Mesendoderm (in vitro differentiated cells): ENCODE data around the gene SMCO3.

Experiments used
- DNase-seq: peaks from one replicate; pipeline ENCODE4 v3.0.0; 2013
- H2AK5ac ChIP-seq: 2 replicates; pipeline ENCODE4 v1.6.1; 2013; ENCODE audit warnings: low read length, inconsistent platforms
- H2BK120ac ChIP-seq: 2 replicates; pipeline ENCODE4 v1.6.1; 2013; ENCODE audit warnings: low read depth, mild to moderate bottlenecking, low read length, moderate library complexity, mixed read lengths
- H2BK15ac ChIP-seq: replicated peaks from 2 replicates; pipeline ENCODE4 v1.6.1; 2013; ENCODE audit warnings: low read depth, mild to moderate bottlenecking, moderate library complexity
- H2BK5ac ChIP-seq: 2 replicates; pipeline ENCODE4 v1.6.1; 2013; ENCODE audit warnings: low read length, inconsistent platforms
- H3K18ac ChIP-seq: 2 replicates; pipeline ENCODE4 v1.6.1; 2013; ENCODE audit warnings: mild to moderate bottlenecking, low read length, mixed read lengths
- H3K23ac ChIP-seq: one replicate; pipeline ENCODE4 v1.6.1; 2013; ENCODE audit warnings: low read length
- H3K27ac ChIP-seq: 2 replicates; pipeline ENCODE4 v1.5.1; 2013; ENCODE audit warnings: low read depth, mild to moderate bottlenecking, inconsistent platforms, low read length, moderate library complexity
- H3K27me3 ChIP-seq: 2 replicates; pipeline ENCODE4 v1.6.1; 2013; ENCODE audit warnings: low read length, control low read depth, mild to moderate bottlenecking, inconsistent platforms; ENCODE audit not compliant: insufficient read depth, poor library complexity
- H3K36me3 ChIP-seq: 2 replicates; pipeline ENCODE4 v1.6.1; 2013; ENCODE audit warnings: low read length, inconsistent platforms; ENCODE audit not compliant: control insufficient read depth, insufficient read depth
- H3K4ac ChIP-seq: one replicate; pipeline ENCODE4 v1.6.1; 2013; ENCODE audit warnings: low read depth, mild to moderate bottlenecking, low read length, moderate library complexity
- H3K4me1 ChIP-seq: 2 replicates; pipeline ENCODE4 v1.6.1; 2013; ENCODE audit warnings: low read depth, low read length, inconsistent platforms; ENCODE audit not compliant: control insufficient read depth
- H3K4me2 ChIP-seq: 2 replicates; pipeline ENCODE4 v1.6.1; 2013; ENCODE audit warnings: low read length
- H3K4me3 ChIP-seq: 2 replicates; pipeline ENCODE4 v1.5.1; 2013; ENCODE audit warnings: mild to moderate bottlenecking, low read length
- H3K56ac ChIP-seq: one replicate; pipeline ENCODE4 v1.6.1; 2013; ENCODE audit warnings: low read length
- H3K79me1 ChIP-seq: 2 replicates; pipeline ENCODE4 v1.6.1; 2013; ENCODE audit warnings: low read length, inconsistent platforms
- H3K79me2 ChIP-seq: 2 replicates; pipeline ENCODE4 v1.6.1; 2013; ENCODE audit warnings: mild to moderate bottlenecking, low read length; ENCODE audit not compliant: control insufficient read depth, insufficient read depth
- H3K9ac ChIP-seq: 2 replicates; pipeline ENCODE4 v1.6.1; 2013; ENCODE audit warnings: low read length, inconsistent platforms
- H4K5ac ChIP-seq: one replicate; pipeline ENCODE4 v1.6.1; 2013; ENCODE audit warnings: low read length
- H4K8ac ChIP-seq: one replicate; pipeline ENCODE4 v1.6.1; 2013; ENCODE audit warnings: low read depth, mild to moderate bottlenecking, control low read depth, low read length, moderate library complexity
- WGBS: extraction: QIAGEN DNeasy Blood & Tissue Kit; methylation state at CpG from one replicate; pipeline ENCODE4 v1.1.7; 2013; ENCODE audit warnings: low lambda C conversion rate, missing lambda C conversion rate; ENCODE audit not compliant: insufficient coverage; ENCODE audit errors: extremely low coverage; 5-methylcytosine and 5-hydroxymethylcytosine counted together

SMCO3 gene

GRCh38 chr12:14826491-14826890, 12.5 kb upstream of the SMCO3 start:
- no peak overlapping the region for H3K18ac ChIP-seq

GRCh38 chr12:14825256-14825655, 11.3 kb upstream of the SMCO3 start:
- no peak overlapping the region for H2AK5ac ChIP-seq
- H3K56ac ChIP-seq, result no peak overlapping the region
- H3K79me1 ChIP-seq, result no peaks in the 10 kb centered on the region
- no peak overlapping the region for H3K27ac ChIP-seq
- H2BK15ac ChIP-seq, result no peak overlapping the region
- H3K79me2 ChIP-seq, result no peaks in the 10 kb centered on the region
- no peak overlapping the region for H4K8ac ChIP-seq
- H3K18ac ChIP-seq, result no peak overlapping the region
- no peaks in the 10 kb centered on the region for H3K36me3 ChIP-seq
- no peak for DNase-seq
- H3K9ac ChIP-seq, result no peak overlapping the region
- H3K23ac ChIP-seq, result no peak overlapping the region
- no peak overlapping the region for H2BK120ac ChIP-seq
- no peaks in the 10 kb centered on the region for H3K27me3 ChIP-seq
- H2BK5ac ChIP-seq, result no peak overlapping the region
- no peak overlapping the region for H3K4me3 ChIP-seq
- no peak overlapping the region for H4K5ac ChIP-seq
- no peak overlapping the region for H3K4me2 ChIP-seq
- no peaks in the 10 kb centered on the region for H3K4me1 ChIP-seq
- no peak overlapping the region for H3K4ac ChIP-seq

More at GRCh38 chr12:14826491-14826890, 12.5 kb upstream of the SMCO3 start:
- Histone ChIP-seq H3K56ac (no peak overlapping the region), H2AK5ac (no peak overlapping the region), H2BK120ac (no peak overlapping the region), H2BK5ac (no peak overlapping the region), H3K4me3 (no peak overlapping the region), H3K27ac (no peak overlapping the region), H4K8ac (no peak overlapping the region), H3K36me3 (no peaks in the 10 kb centered on the region), H3K4ac (no peak overlapping the region), H3K79me2 (no peaks in the 10 kb centered on the region), H3K4me2 (no peak overlapping the region), H3K27me3 (no peaks in the 10 kb centered on the region), H3K23ac (no peak overlapping the region), H2BK15ac (no peak overlapping the region), H4K5ac (no peak overlapping the region), H3K4me1 (no peaks in the 10 kb centered on the region), H3K9ac (no peak overlapping the region), H3K79me1 (no peaks in the 10 kb centered on the region)
- no peak for DNase-seq
- WGBS, result no CpG with 5 or more reads among the region's 5 CpGs

- no peak overlapping the region for H3K4me3 ChIP-seq
- no peaks in the 10 kb centered on the region for H3K27me3 ChIP-seq
- no peak overlapping the region for H3K18ac ChIP-seq
- no peak overlapping the region for H2AK5ac ChIP-seq
- no peak overlapping the region for H3K27ac ChIP-seq
- H2BK15ac ChIP-seq, result no peak overlapping the region
- no peak overlapping the region for H4K5ac ChIP-seq
- H3K79me1 ChIP-seq, result no peaks in the 10 kb centered on the region
- no peak overlapping the region for H3K23ac ChIP-seq
- H3K4me1 ChIP-seq, result no peaks in the 10 kb centered on the region
- H3K4ac ChIP-seq, result no peak overlapping the region
- no peak overlapping the region for H3K4me2 ChIP-seq
- H3K56ac ChIP-seq, result no peak overlapping the region
- H4K8ac ChIP-seq, result no peak overlapping the region
- no peaks in the 10 kb centered on the region for H3K79me2 ChIP-seq
- H3K36me3 ChIP-seq, result no peaks in the 10 kb centered on the region
- no peak overlapping the region for H2BK5ac ChIP-seq
- no peak for DNase-seq
- no peak overlapping the region for H2BK120ac ChIP-seq
- WGBS, result no CpG with 5 or more reads among the region's 1 CpG
- no peak overlapping the region for H3K9ac ChIP-seq
These were observed 10.1 kb upstream of the SMCO3 start for GRCh38 chr12:14824012-14824634.

DNA sequence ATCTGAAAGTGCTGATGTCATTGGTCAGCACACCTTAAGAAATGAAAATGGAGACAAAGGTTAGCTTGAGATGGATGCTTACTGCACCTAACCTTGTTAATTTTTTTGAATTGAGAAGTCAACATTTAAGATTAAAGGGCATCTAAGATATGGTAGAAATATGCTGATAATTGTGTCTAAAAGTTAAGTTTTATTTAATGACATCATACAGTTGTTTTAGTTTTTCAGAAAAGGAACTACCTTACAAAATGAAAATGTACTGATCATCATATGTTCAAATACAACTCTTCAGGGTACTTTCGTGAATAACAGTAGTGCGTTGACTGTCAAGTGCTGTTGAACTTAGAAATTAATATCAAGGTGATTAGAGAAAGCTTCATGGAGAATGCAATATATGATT, 2.5 kb downstream of the SMCO3 start:
- H3K4me1 ChIP-seq, result no peaks in the 10 kb centered on the region
- no peaks in the 10 kb centered on the region for H3K27me3 ChIP-seq
- no peak overlapping the region for H3K4ac ChIP-seq
- H3K27ac ChIP-seq, result no peak overlapping the region
- no peak overlapping the region for H2BK15ac ChIP-seq
- no peak overlapping the region for H2AK5ac ChIP-seq
- DNase-seq, result no peak
- no CpG with 5 or more reads among the region's 2 CpGs for WGBS
- no peak overlapping the region for H4K5ac ChIP-seq
- no peak overlapping the region for H3K56ac ChIP-seq
- H3K79me1 ChIP-seq, result no peaks in the 10 kb centered on the region
- no peak overlapping the region for H2BK5ac ChIP-seq
- no peak overlapping the region for H3K23ac ChIP-seq
- H3K36me3 ChIP-seq, result no peaks in the 10 kb centered on the region
- no peak overlapping the region for H4K8ac ChIP-seq
- no peak overlapping the region for H3K18ac ChIP-seq
- H2BK120ac ChIP-seq, result no peak overlapping the region
- H3K9ac ChIP-seq, result no peak overlapping the region
- no peak overlapping the region for H3K4me3 ChIP-seq
- H3K4me2 ChIP-seq, result no peak overlapping the region
- H3K79me2 ChIP-seq, result no peaks in the 10 kb centered on the region

- Histone ChIP-seq H4K8ac (no peak overlapping the region), H3K27me3 (no peaks in the 10 kb centered on the region), H2BK5ac (no peak overlapping the region), H3K56ac (no peak overlapping the region), H3K23ac (no peak overlapping the region), H3K4me3 (no peak overlapping the region), H2BK120ac (no peak overlapping the region), H3K18ac (no peak overlapping the region), H3K79me1 (no peaks in the 10 kb centered on the region), H2AK5ac (no peak overlapping the region), H3K79me2 (no peaks in the 10 kb centered on the region), H4K5ac (no peak overlapping the region), H2BK15ac (no peak overlapping the region), H3K9ac (no peak overlapping the region), H3K4me1 (no peaks in the 10 kb centered on the region), H3K4ac (no peak overlapping the region), H3K36me3 (no peaks in the 10 kb centered on the region), H3K27ac (no peak overlapping the region), H3K4me2 (no peak overlapping the region)
- DNase-seq, result peak; percentile 46
- no CpG with 5 or more reads among the region's 1 CpG for WGBS
These were observed 3.0 kb downstream of the SMCO3 start for GRCh38 chr12:14810953-14811483.
